GM12878 (cell line): ENCODE data around the gene DPM2. TPM values are rescaled to one million over a fixed set of nuclear protein-coding genes. Genes with fewer than 3 reads are reported as not detected.

ENCODE experiments used
- ATAC-seq: fragments of 200-7000 bp; cut with Tn5 transposase; 3 replicates; pipeline ENCODE4 v1.9.1; 2020; ENCODE audit warnings: mild to moderate bottlenecking, moderate library complexity
- BruUV-seq: library from RNA; stranded (reverse); fragments of 400-500 nt; replicated peaks from 2 replicates; lab custom pipeline; 2021; lab: Mats Ljungman, UMichigan
- CTCF ChIA-PET: fragments of 300-600 bp; sonication (Branson Sonifier 250); formaldehyde crosslinking; extraction: SDS; loops from one replicate; lab custom pipeline; 2021; ENCODE audit warnings: inconsistent platforms; lab: Yijun Ruan, JAX
- POLR2A ChIA-PET: fragments of 350-600 bp; formaldehyde crosslinking; extraction: SDS; loops from one replicate; lab custom pipeline; 2021; ENCODE audit warnings: inconsistent platforms; lab: Charles Lee
- RAD21 ChIA-PET: fragments of 300-600 bp; sonication (Branson Sonifier 250); formaldehyde crosslinking; loops from one replicate; lab custom pipeline; 2023; ENCODE audit warnings: antibody characterized with exemption; ENCODE audit not compliant: unreplicated experiment; lab: Charles Lee
- SMC1A ChIA-PET: fragments of 300-600 bp; sonication (Branson Sonifier 250); formaldehyde crosslinking; loops from one replicate; lab custom pipeline; 2023; ENCODE audit not compliant: unreplicated experiment, uncharacterized antibody; lab: Charles Lee
- DNase-seq: peaks from one replicate; pipeline ENCODE4 v3.0.0-alpha.2; 2011; ENCODE audit warnings: low read depth, low spot score
- FAIRE-seq: peaks from 3 replicates; lab custom pipeline; 2011; peaks lifted over from hg19 to GRCh38; lab: Jason Lieb, UNC
- H2AFZ ChIP-seq: 2 replicates; pipeline ENCODE4 v1.6.0; 2011; ENCODE audit warnings: low read depth, low read length, control low read depth; ENCODE audit not compliant: control insufficient read depth
- H3K27ac ChIP-seq: 2 replicates; pipeline ENCODE4 v1.5.1; 2011; ENCODE audit warnings: control low read depth; ENCODE audit not compliant: control insufficient read depth, insufficient read depth
- H3K27me3 ChIP-seq, 2 experiments: replicated peaks in 1 of 2; 2 replicates each; pipeline versions ENCODE4 v1.6.0 to v1.6.1; 2011; ENCODE audit warnings: low read length in 1 of 2; ENCODE audit not compliant: control insufficient read depth in 2 of 2, insufficient read depth in 2 of 2
- H3K36me3 ChIP-seq, 2 experiments: 2 replicates each; pipeline ENCODE4 v1.5.1; 2011; ENCODE audit warnings: low read length in 1 of 2; ENCODE audit not compliant: control insufficient read depth in 2 of 2, insufficient read depth in 2 of 2
- H3K4me1 ChIP-seq: 2 replicates; pipeline ENCODE4 v1.6.1; 2011; ENCODE audit warnings: mild to moderate bottlenecking, low read length, moderate library complexity, mixed read lengths; ENCODE audit not compliant: control insufficient read depth, insufficient read depth
- H3K4me2 ChIP-seq: 2 replicates; pipeline ENCODE4 v1.6.0; 2011; ENCODE audit warnings: control low read depth; ENCODE audit not compliant: control insufficient read depth, insufficient read depth
- H3K4me3 ChIP-seq: fragments of 200-600 bp; sonication (generic); 2 replicates; pipeline ENCODE4 v1.5.1; 2016
- H3K79me2 ChIP-seq: 2 replicates; pipeline ENCODE4 v1.6.0; 2011; ENCODE audit warnings: low read length; ENCODE audit not compliant: control insufficient read depth, insufficient read depth
- H3K9ac ChIP-seq: 2 replicates; pipeline ENCODE4 v1.8.0; 2011; ENCODE audit warnings: low read length, control low read depth, mixed read lengths; ENCODE audit not compliant: control insufficient read depth, insufficient read depth
- H3K9me3 ChIP-seq: replicated peaks from 3 replicates; pipeline ENCODE4 v1.5.1; 2011; ENCODE audit warnings: mild to moderate bottlenecking, low read length; ENCODE audit not compliant: control insufficient read depth, insufficient read depth
- H4K20me1 ChIP-seq: 2 replicates; pipeline ENCODE4 v1.6.0; 2011; ENCODE audit not compliant: control insufficient read depth, insufficient read depth
- ASH2L ChIP-seq: fragments of 300-600, 200-600 bp; sonication (generic); IDR thresholded peaks from 2 replicates; pipeline ENCODE4 v1.6.1; 2017; ENCODE audit warnings: low read depth, mild to moderate bottlenecking, borderline replicate concordance
- BCL11A ChIP-seq: IDR thresholded peaks from 2 replicates; pipeline ENCODE4 v1.6.1; 2011; ENCODE audit warnings: low read depth, low read length
- BMI1 ChIP-seq: fragments of 450-650 bp; IDR thresholded peaks from 2 replicates; pipeline ENCODE4 v1.6.1; 2016; ENCODE audit warnings: mild to moderate bottlenecking, moderate library complexity, borderline replicate concordance
- CREM ChIP-seq: IDR thresholded peaks from 2 replicates; pipeline ENCODE4 v1.6.1; 2014; ENCODE audit warnings: antibody characterized with exemption, low read depth
- E4F1 ChIP-seq: fragments of 450-650 bp; IDR thresholded peaks from 2 replicates; pipeline ENCODE4 v1.6.1; 2018; ENCODE audit warnings: borderline replicate concordance, mild to moderate bottlenecking; ENCODE audit not compliant: partially characterized antibody
- FOXM1 ChIP-seq: IDR thresholded peaks from 2 replicates; pipeline ENCODE4 v1.6.1; 2012; ENCODE audit warnings: low read depth, mild to moderate bottlenecking, inconsistent platforms, low read length, moderate library complexity
- HDGF ChIP-seq: fragments of 450-650 bp; IDR thresholded peaks from 2 replicates; pipeline ENCODE4 v1.6.1; 2016; ENCODE audit warnings: antibody characterized with exemption
- IRF5 ChIP-seq: fragments of 450-650 bp; IDR thresholded peaks from 2 replicates; pipeline ENCODE4 v1.6.1; 2017; ENCODE audit warnings: borderline replicate concordance
- JUNB ChIP-seq: IDR thresholded peaks from 2 replicates; pipeline ENCODE4 v1.6.1; 2016; ENCODE audit warnings: antibody characterized with exemption, mild to moderate bottlenecking
- NBN ChIP-seq: fragments of 450-650 bp; IDR thresholded peaks from 2 replicates; pipeline ENCODE4 v1.6.1; 2016
- NFYB ChIP-seq: IDR thresholded peaks from 2 replicates; pipeline ENCODE4 v1.6.1; 2011; ENCODE audit warnings: low read depth, mild to moderate bottlenecking, low read length, improper control_type of control experiment, moderate library complexity; ENCODE audit not compliant: insufficient read depth
- RFX5 ChIP-seq: IDR thresholded peaks from 2 replicates; pipeline ENCODE4 v1.6.1; 2011; ENCODE audit warnings: low read depth, low read length, improper control_type of control experiment
- SMARCA5 ChIP-seq: fragments of 450-650 bp; IDR thresholded peaks from 2 replicates; pipeline ENCODE4 v1.6.1; 2017; ENCODE audit warnings: mild to moderate bottlenecking
- SUZ12 ChIP-seq: fragments of 200-600 bp; sonication (generic); IDR thresholded peaks from one replicate; pipeline ENCODE4 v1.6.1; 2018; ENCODE audit warnings: antibody characterized with exemption, mild to moderate bottlenecking; ENCODE audit not compliant: unreplicated experiment
- WRNIP1 ChIP-seq: IDR thresholded peaks from 2 replicates; pipeline ENCODE4 v1.6.1; 2011; ENCODE audit warnings: low read depth, low read length, improper control_type of control experiment, borderline replicate concordance
- ZBTB40 ChIP-seq: fragments of 450-650 bp; IDR thresholded peaks from 2 replicates; pipeline ENCODE4 v1.6.1; 2016; ENCODE audit warnings: mild to moderate bottlenecking, moderate library complexity, borderline replicate concordance
- ZNF24 ChIP-seq: fragments of 450-650 bp; IDR thresholded peaks from 2 replicates; pipeline ENCODE4 v1.6.1; 2017; ENCODE audit warnings: antibody characterized with exemption, mild to moderate bottlenecking
- WGBS: methylation state at CpG from one replicate; pipeline ENCODE4 v1.1.6; 2016; ENCODE audit warnings: low lambda C conversion rate; ENCODE audit not compliant: insufficient replicate concordance, insufficient coverage; ENCODE audit errors: missing lambda C conversion rate; 5-methylcytosine and 5-hydroxymethylcytosine counted together
- in situ Hi-C: fragments of 300-500 bp; cut with MboI; formaldehyde crosslinking; loops from 9 replicates; pipeline ENCODE4 v1.14.3; 2018; ENCODE audit warnings: mixed read lengths
- intact Hi-C: fragments of 100-400 bp; cut with micrococcal nuclease; formaldehyde crosslinking; loops from one replicate; pipeline ENCODE4 v1.14.2; 2022; ENCODE audit not compliant: unreplicated experiment
- polyA plus RNA-seq, 11 experiments: library from polyadenylated mRNA; depleted of rRNA in 4 of 11; unstranded in 6 of 11; stranded (reverse) in 5 of 11; fragments of >200 nt; fragmentation: Nextera tagmentation in 4 of 11; fragmentation: Illumina TruSeq in 1 of 11; extraction: Ambion mirVana in 4 of 11; extraction: Trizol in 1 of 11; gene quantifications; 1 replicate in 1 of 11; 2 replicates in 10 of 11; pipeline versions ENCODE4 v1.2.1 to v1.2.3, GENCODE V29; 2011 to 2016; ENCODE audit warnings: inconsistent platforms in 2 of 11, missing spikeins in 2 of 11, low read depth in 1 of 11
- total RNA-seq, 4 experiments: library from RNA; depleted of rRNA in 3 of 4; stranded (reverse); fragments of >200 nt in 3 of 4; fragmentation: Illumina TruSeq in 1 of 4; extraction: Trizol in 1 of 4; gene quantifications; 2 replicates each; pipeline versions ENCODE4 v1.2.1 to v1.2.3, GENCODE V29; 2013 to 2021

The DPM2 gene
- total and polyA plus RNA-seq, 10 of the 15 experiments (the other 5 are each of a cell fraction or from before 2014, with no cell fraction given), result 22.7 to 77.9 (median 44.7) TPM

GRCh38 chr9:127944586-127945218, 7.0 kb upstream of the DPM2 start:
- DNase-seq (no peak), FAIRE-seq (no peak), ATAC-seq (no peak)
- Histone ChIP-seq H3K9me3 (no peaks in the 10 kb centered on the region), H3K36me3 (peaks cover 0 to 11% of the 10 kb centered on the region in 2 experiments; a peak in 3 of 4 replicates), H4K20me1 (no peaks in the 10 kb centered on the region), H3K79me2 (no peaks in the 10 kb centered on the region), H3K27ac (no peak overlapping the region), H3K27me3 (no peaks in the 10 kb centered on the region), H3K4me1 (peaks cover 7% of the 10 kb centered on the region), H3K4me2 (no peak overlapping the region), H2AFZ (no peak overlapping the region), H3K4me3 (no peak overlapping the region), H3K9ac (no peak overlapping the region)
- 95% methylated on average over 32 of the region's 38 CpGs for WGBS
- ChIA-PET SMC1A (interaction anchor here (0.5 to 7.2 kb wide), 6 partner anchors 27 to 94 kb away, joined by 3 to 84 read pairs (median 8); no protein-coding TSS in a partner anchor), POLR2A (interaction anchor here (0.5 kb wide), 1 partner anchor 59 kb away, joined by 3 read pairs; no protein-coding TSS in a partner anchor), CTCF (interaction anchor here (1.1 to 7.7 kb wide), 15 partner anchors 7 to 210 kb away, joined by 3 to 261 read pairs (median 5); partner anchors contain the start of genes EEIG1, NAIF1, PIP5KL1 and TOR2A), RAD21 (interaction anchor here (0.5 to 5.0 kb wide), 6 partner anchors 34 to 173 kb away, joined by 3 to 83 read pairs (median 5); partner anchors contain the start of gene EEIG1)
- BruUV-seq, result no TSS peak
- in situ Hi-C loops, result no loop called here
- intact Hi-C loops, result no loop called here
- TF ChIP-seq FOXM1, result no peak
- no peak for TF ChIP-seq SMARCA5
- no peak for TF ChIP-seq BCL11A
- no peak for TF ChIP-seq JUNB
- TF ChIP-seq RFX5, result no peak
- TF ChIP-seq NFYB, result no peak
- no peak for TF ChIP-seq SUZ12
- TF ChIP-seq BMI1, result no peak
- no peak for TF ChIP-seq ZNF24
- no peak for TF ChIP-seq ZBTB40
- TF ChIP-seq ASH2L, result no peak
- TF ChIP-seq IRF5, result no peak
- no peak for TF ChIP-seq CREM
- TF ChIP-seq HDGF, result no peak
- TF ChIP-seq NBN, result no peak
- TF ChIP-seq WRNIP1, result no peak
- no peak for TF ChIP-seq E4F1
